PC-9 (cell line): ENCODE measurements around the gene RIPOR2. TPM values are rescaled to one million over a fixed set of nuclear protein-coding genes. Genes with fewer than 3 reads are reported as not detected.

Source experiments
- BruUV-seq: library from RNA; stranded (reverse); fragments of 400-500 nt; replicated peaks from 2 replicates; lab custom pipeline; 2021; lab: Mats Ljungman, UMichigan
- CTCF ChIA-PET: fragments of 300-600 bp; sonication (Branson Sonifier 250); formaldehyde crosslinking; loops from one replicate; lab custom pipeline; 2022; ENCODE audit warnings: antibody characterized with exemption; lab: Charles Lee
- POLR2A ChIA-PET: fragments of 300-600 bp; sonication (Branson Sonifier 250); formaldehyde crosslinking; loops from one replicate; lab custom pipeline; 2022; ENCODE audit warnings: antibody characterized with exemption; ENCODE audit not compliant: unreplicated experiment; lab: Charles Lee
- DNase-seq, 2 experiments: peaks; one replicate each; pipeline versions ENCODE4 v3.0.0 to v3.0.0-alpha.2; 2015 to 2022; ENCODE audit warnings: mixed read lengths in 1 of 2
- H2AFZ ChIP-seq: fragments of 200-600 bp; sonication (generic); 2 replicates; pipeline ENCODE4 v1.8.1; 2017; ENCODE audit warnings: antibody characterized with exemption
- H3F3A ChIP-seq: fragments of 200-600 bp; sonication (generic); 2 replicates; pipeline ENCODE4 v1.8.1; 2017; ENCODE audit warnings: antibody characterized with exemption, mild to moderate bottlenecking, low read depth; ENCODE audit not compliant: insufficient read depth
- H3K27ac ChIP-seq: fragments of 200-600 bp; sonication (generic); 2 replicates; pipeline ENCODE4 v1.6.1; 2016; ENCODE audit warnings: mixed run types
- H3K27me3 ChIP-seq: fragments of 200-600 bp; sonication (generic); 2 replicates; pipeline ENCODE4 v1.6.1; 2016; ENCODE audit warnings: low read depth, mixed run types; ENCODE audit not compliant: insufficient read depth
- H3K36me3 ChIP-seq: fragments of 200-600 bp; sonication (generic); 2 replicates; pipeline ENCODE4 v1.6.1; 2016; ENCODE audit warnings: low read depth, mixed run types
- H3K4me1 ChIP-seq: fragments of 200-600 bp; sonication (generic); replicated peaks from 2 replicates; pipeline ENCODE4 v1.6.1; 2016; ENCODE audit warnings: mixed run types; ENCODE audit not compliant: insufficient read depth
- H3K4me2 ChIP-seq: fragments of 200-600 bp; sonication (generic); 2 replicates; pipeline ENCODE4 v1.6.1; 2017; ENCODE audit warnings: mixed run types
- H3K4me3 ChIP-seq: fragments of 200-600 bp; sonication (generic); 2 replicates; pipeline ENCODE4 v1.6.1; 2016; ENCODE audit warnings: mixed run types
- H3K79me2 ChIP-seq: fragments of 200-600 bp; sonication (generic); 2 replicates; pipeline ENCODE4 v1.6.1; 2017; ENCODE audit warnings: low read depth, mixed run types
- H3K9me2 ChIP-seq: fragments of 200-600 bp; sonication (generic); 2 replicates; pipeline ENCODE4 v1.8.1; 2017; ENCODE audit warnings: mild to moderate bottlenecking; ENCODE audit not compliant: insufficient read depth
- H3K9me3 ChIP-seq: fragments of 200-600 bp; sonication (generic); 2 replicates; pipeline ENCODE4 v1.8.1; 2016; ENCODE audit warnings: low read depth; ENCODE audit not compliant: insufficient read depth
- H4K20me1 ChIP-seq: fragments of 200-600 bp; sonication (generic); 2 replicates; pipeline ENCODE4 v1.8.1; 2017; ENCODE audit not compliant: insufficient read depth
- EZH2 ChIP-seq: fragments of 200-600 bp; sonication (generic); IDR thresholded peaks from 2 replicates; pipeline ENCODE4 v1.8.0; 2017; ENCODE audit warnings: antibody characterized with exemption, low read depth
- intact Hi-C: fragments of 100-400 bp; cut with micrococcal nuclease; formaldehyde crosslinking; loops from one replicate; pipeline ENCODE4 v1.10.0; 2022; ENCODE audit not compliant: unreplicated experiment
- total RNA-seq: library from RNA; stranded (reverse); gene quantifications from 2 replicates; pipeline ENCODE4 v1.2.3, GENCODE V29; 2021
- TF ChIP-seq, protein P1 (sequence below): fragments of 200-600 bp; sonication (generic); conservative IDR thresholded peaks from 2 replicates; pipeline ENCODE4 v1.6.1; 2017; ENCODE audit warnings: mixed run types, antibody characterized with exemption, mild to moderate bottlenecking, moderate library complexity

Gene RIPOR2
- total RNA-seq, 1 experiment from 2014 or later: 0.94 TPM

DNA sequence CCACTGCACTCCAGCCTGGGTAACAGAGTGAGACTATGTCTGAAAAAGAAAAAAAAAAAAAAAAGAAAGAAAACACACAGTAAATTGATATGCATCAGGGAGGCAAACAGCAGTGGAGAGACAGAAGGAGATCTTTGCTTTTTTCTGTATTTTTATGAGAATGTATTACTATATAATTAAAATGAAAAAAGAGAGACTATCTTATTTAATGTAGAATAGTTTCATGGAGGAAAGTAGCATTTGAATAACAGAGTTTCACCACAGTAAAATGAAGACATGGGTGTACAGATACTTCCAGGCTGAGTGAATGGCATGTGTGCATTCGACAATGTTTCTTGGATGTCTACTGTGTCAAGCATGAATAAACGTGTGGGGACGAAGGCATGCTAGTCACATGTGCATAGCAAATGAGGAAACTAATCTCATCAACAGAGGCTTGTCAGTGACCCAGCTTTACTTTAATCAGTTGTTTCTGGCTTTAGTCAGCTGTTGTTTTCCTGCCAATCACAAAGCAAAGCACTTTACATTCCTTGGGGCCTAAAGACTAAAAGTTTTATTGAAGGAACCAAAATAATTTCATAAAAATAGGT is 81.6 kb downstream of the RIPOR2 start:
- intact Hi-C loops: loop anchor here (10.0 kb wide), 1 partner anchor 751 kb away; no protein-coding TSS in a partner anchor
- H3K79me2 ChIP-seq: no peaks in the 10 kb centered on the region
- CTCF ChIA-PET: interaction anchor here (0.7 kb wide), 2 partner anchors 96 to 175 kb away, joined by 3 to 11 read pairs; no protein-coding TSS in a partner anchor
- H3K4me3 ChIP-seq: no peak overlapping the region
- no peaks in the 10 kb centered on the region for H3K9me2 ChIP-seq
- H4K20me1 ChIP-seq: no peaks in the 10 kb centered on the region
- H3K36me3 ChIP-seq: no peaks in the 10 kb centered on the region
- TF ChIP-seq EZH2: no peak
- TF ChIP-seq, protein P1, sequence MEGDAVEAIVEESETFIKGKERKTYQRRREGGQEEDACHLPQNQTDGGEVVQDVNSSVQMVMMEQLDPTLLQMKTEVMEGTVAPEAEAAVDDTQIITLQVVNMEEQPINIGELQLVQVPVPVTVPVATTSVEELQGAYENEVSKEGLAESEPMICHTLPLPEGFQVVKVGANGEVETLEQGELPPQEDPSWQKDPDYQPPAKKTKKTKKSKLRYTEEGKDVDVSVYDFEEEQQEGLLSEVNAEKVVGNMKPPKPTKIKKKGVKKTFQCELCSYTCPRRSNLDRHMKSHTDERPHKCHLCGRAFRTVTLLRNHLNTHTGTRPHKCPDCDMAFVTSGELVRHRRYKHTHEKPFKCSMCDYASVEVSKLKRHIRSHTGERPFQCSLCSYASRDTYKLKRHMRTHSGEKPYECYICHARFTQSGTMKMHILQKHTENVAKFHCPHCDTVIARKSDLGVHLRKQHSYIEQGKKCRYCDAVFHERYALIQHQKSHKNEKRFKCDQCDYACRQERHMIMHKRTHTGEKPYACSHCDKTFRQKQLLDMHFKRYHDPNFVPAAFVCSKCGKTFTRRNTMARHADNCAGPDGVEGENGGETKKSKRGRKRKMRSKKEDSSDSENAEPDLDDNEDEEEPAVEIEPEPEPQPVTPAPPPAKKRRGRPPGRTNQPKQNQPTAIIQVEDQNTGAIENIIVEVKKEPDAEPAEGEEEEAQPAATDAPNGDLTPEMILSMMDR: no peak
- H3F3A ChIP-seq: peaks cover 11% of the 10 kb centered on the region; the same call in 1 of the 2 replicates
- no peak for DNase-seq
- no peak overlapping the region for H3K4me2 ChIP-seq
- no peak overlapping the region for H2AFZ ChIP-seq
- BruUV-seq: no TSS peak
- no peak overlapping the region for H3K27ac ChIP-seq
- no peaks in the 10 kb centered on the region for H3K9me3 ChIP-seq
- POLR2A ChIA-PET: no interaction called here
- no peaks in the 10 kb centered on the region for H3K27me3 ChIP-seq
- H3K4me1 ChIP-seq: peaks cover 24% of the 10 kb centered on the region

DNA sequence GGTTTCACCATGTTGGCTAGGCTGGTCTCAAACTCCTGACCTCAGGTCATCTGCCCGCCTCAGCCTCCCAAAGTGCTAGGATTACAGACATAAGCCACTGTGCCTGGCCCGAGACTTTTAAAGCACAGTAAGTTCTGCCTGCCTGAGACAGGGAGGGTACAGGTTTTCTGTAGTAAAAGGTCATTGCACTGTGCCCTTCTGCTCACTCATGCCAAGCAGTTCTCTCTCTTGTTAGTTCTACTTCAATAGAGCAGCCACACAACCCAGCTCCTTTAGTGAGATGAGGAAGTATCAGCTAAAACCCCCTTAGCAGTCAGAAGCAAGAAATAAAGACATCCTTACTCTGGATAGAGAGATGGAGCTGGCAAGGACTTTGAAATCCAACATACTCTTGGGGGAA is 84.7 kb downstream of the RIPOR2 start:
- Histone ChIP-seq H3K79me2 (no peaks in the 10 kb centered on the region), H3K4me1 (0 out of 2 replicates have a peak, but pooled peaks cover under 1% of the 10 kb centered on the region), H3K4me3 (no peak overlapping the region), H3K9me3 (no peaks in the 10 kb centered on the region), H4K20me1 (no peaks in the 10 kb centered on the region), H3K9me2 (no peaks in the 10 kb centered on the region), H3K27me3 (no peaks in the 10 kb centered on the region), H3K27ac (no peak overlapping the region), H3K36me3 (no peaks in the 10 kb centered on the region), H2AFZ (no peak overlapping the region), H3F3A (no peaks in the 10 kb centered on the region), H3K4me2 (no peak overlapping the region)
- BruUV-seq: no TSS peak
- ChIA-PET POLR2A (no interaction called here), CTCF (interaction anchor here (0.6 to 0.7 kb wide), 2 partner anchors 410 to 867 kb away, joined by 3 to 5 read pairs; no protein-coding TSS in a partner anchor)
- intact Hi-C loops: loop anchor here (10.0 kb wide), 1 partner anchor 754 kb away; no protein-coding TSS in a partner anchor
- DNase-seq: no peak
- no peak for TF ChIP-seq EZH2
- TF ChIP-seq, protein P1: no peak

DNA sequence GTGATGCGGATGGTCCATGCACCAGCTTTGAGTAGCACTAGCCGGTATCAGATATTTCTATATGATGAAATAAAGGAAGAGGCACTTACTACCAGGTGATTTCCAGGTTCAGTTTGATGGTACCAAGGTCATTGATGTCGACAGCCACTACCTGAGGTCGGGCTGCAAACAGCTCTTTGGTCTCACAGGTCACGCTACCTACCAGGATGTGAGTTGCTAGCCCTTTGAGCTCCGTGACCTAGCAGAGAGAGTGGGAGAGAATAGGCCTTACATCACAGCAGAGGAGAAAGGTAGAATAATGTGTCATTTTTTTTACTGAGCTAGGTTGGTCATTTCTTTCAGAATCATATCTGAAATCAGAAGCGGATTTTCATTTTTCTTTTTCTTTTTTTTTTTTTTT is 86.0 kb downstream of the RIPOR2 start:
- Histone ChIP-seq H4K20me1 (no peaks in the 10 kb centered on the region), H2AFZ (no peak overlapping the region), H3K36me3 (no peaks in the 10 kb centered on the region), H3K9me3 (no peaks in the 10 kb centered on the region), H3K27me3 (no peaks in the 10 kb centered on the region), H3F3A (no peaks in the 10 kb centered on the region), H3K4me3 (no peak overlapping the region), H3K4me2 (no peak overlapping the region), H3K27ac (no peak overlapping the region), H3K4me1 (no peaks in the 10 kb centered on the region), H3K9me2 (no peaks in the 10 kb centered on the region), H3K79me2 (no peaks in the 10 kb centered on the region)
- intact Hi-C loops: loop anchor here (10.0 kb wide), 1 partner anchor 755 kb away; no protein-coding TSS in a partner anchor
- no TSS peak for BruUV-seq
- TF ChIP-seq, protein P1: no peak
- no peak for TF ChIP-seq EZH2
- ChIA-PET POLR2A (no interaction called here), CTCF (interaction anchor here (0.7 kb wide), 1 partner anchor 216 kb away, joined by 7 read pairs; no protein-coding TSS in a partner anchor)
- no peak for DNase-seq
